Measurements from ENCODE around the gene PDHX. TPM values are rescaled to one million over a fixed set of nuclear protein-coding genes. Genes with fewer than 3 reads are reported as not detected.
A peak's percentile ranks its signal among the peaks of the same experiment; 100 is the strongest.
"Not testable (repeated sequence)": the region's sequence is repeated elsewhere in the genome, so short reads cannot be mapped to it uniquely, and the experiment has no call there.

Gene PDHX
- 17.1 and 18.8 TPM in 2 replicates for total RNA-seq (2014; rRNA removed; shearing (Covaris generic); ENCODE audit: low replicate concordance)

- peak; percentile 88 for DNase-seq (ENCODE audit: low read depth)
- in situ Hi-C loops (cut with HindIII; ENCODE audit: low pct_unique_long_range_greater_than_20kb, low sequenced_read_pairs): no loop called here
These were observed at the start of gene PDHX, which contains the start of gene APIP for GRCh38 chr11:34916015-34916842. PDHX (plus strand) TSS chr11:34916618; CDS start chr11:34916656, 38 bp downstream. APIP (minus strand) TSS chr11:34916379; CDS start chr11:34916284, 95 bp downstream.

- in situ Hi-C loops (cut with HindIII; ENCODE audit: low pct_unique_long_range_greater_than_20kb, low sequenced_read_pairs): no loop called here
- no peak for DNase-seq (ENCODE audit: low read depth)
These were observed 47.0 kb upstream of the PDHX start for GRCh38 chr11:34869425-34869824.

GRCh38 chr11:34870548-34871196 is 45.7 kb upstream of the PDHX start:
- DNase-seq (ENCODE audit: low read depth): no peak
- in situ Hi-C loops (cut with HindIII; ENCODE audit: low pct_unique_long_range_greater_than_20kb, low sequenced_read_pairs): no loop called here

- no peak for DNase-seq (ENCODE audit: low read depth)
- in situ Hi-C loops (cut with HindIII; ENCODE audit: low pct_unique_long_range_greater_than_20kb, low sequenced_read_pairs): no loop called here
These were observed 42.2 kb upstream of the PDHX start for GRCh38 chr11:34874202-34874601.

- in situ Hi-C loops (cut with HindIII; ENCODE audit: low pct_unique_long_range_greater_than_20kb, low sequenced_read_pairs): no loop called here
These were observed 38.9 kb upstream of the PDHX start for GRCh38 chr11:34877375-34877975.

GRCh38 chr11:34881900-34882299 is 34.5 kb upstream of the PDHX start:
- DNase-seq (ENCODE audit: low read depth): no peak
- in situ Hi-C loops (cut with HindIII; ENCODE audit: low pct_unique_long_range_greater_than_20kb, low sequenced_read_pairs): no loop called here

More at GRCh38 chr11:34877375-34877975, 38.9 kb upstream of the PDHX start:
- no peak for DNase-seq (ENCODE audit: low read depth)

GRCh38 chr11:34886609-34887008 is 29.8 kb upstream of the PDHX start:
- DNase-seq (ENCODE audit: low read depth): no peak
- in situ Hi-C loops (cut with HindIII; ENCODE audit: low pct_unique_long_range_greater_than_20kb, low sequenced_read_pairs): no loop called here

- in situ Hi-C loops (cut with HindIII; ENCODE audit: low pct_unique_long_range_greater_than_20kb, low sequenced_read_pairs): no loop called here
- DNase-seq (ENCODE audit: low read depth): no peak
These were observed 29.2 kb upstream of the PDHX start for GRCh38 chr11:34887260-34887659.

GRCh38 chr11:34890089-34890488 is 26.3 kb upstream of the PDHX start:
- in situ Hi-C loops (cut with HindIII; ENCODE audit: low pct_unique_long_range_greater_than_20kb, low sequenced_read_pairs): no loop called here
- no peak for DNase-seq (ENCODE audit: low read depth)

- peak; percentile 14 for DNase-seq (ENCODE audit: low read depth)
- in situ Hi-C loops (cut with HindIII; ENCODE audit: low pct_unique_long_range_greater_than_20kb, low sequenced_read_pairs): no loop called here
These were observed 25.6 kb upstream of the PDHX start for GRCh38 chr11:34890812-34891211.

- in situ Hi-C loops (cut with HindIII; ENCODE audit: low pct_unique_long_range_greater_than_20kb, low sequenced_read_pairs): no loop called here
- no peak for DNase-seq (ENCODE audit: low read depth)
These were observed 24.8 kb upstream of the PDHX start for GRCh38 chr11:34891611-34892010.

- no peak for DNase-seq (ENCODE audit: low read depth)
- in situ Hi-C loops (cut with HindIII; ENCODE audit: low pct_unique_long_range_greater_than_20kb, low sequenced_read_pairs): no loop called here
These were observed 23.0 kb upstream of the PDHX start for GRCh38 chr11:34893416-34893815.

- DNase-seq (ENCODE audit: low read depth): not testable (repeated sequence)
These were observed 20.2 kb upstream of the PDHX start for GRCh38 chr11:34896191-34896590.

GRCh38 chr11:34897171-34897870 is 19.1 kb upstream of the PDHX start:
- DNase-seq (ENCODE audit: low read depth): no peak
- in situ Hi-C loops (cut with HindIII; ENCODE audit: low pct_unique_long_range_greater_than_20kb, low sequenced_read_pairs): no loop called here

More at GRCh38 chr11:34896191-34896590, 20.2 kb upstream of the PDHX start:
- in situ Hi-C loops (cut with HindIII; ENCODE audit: low pct_unique_long_range_greater_than_20kb, low sequenced_read_pairs): not testable (repeated sequence)

- DNase-seq (ENCODE audit: low read depth): no peak
- in situ Hi-C loops (cut with HindIII; ENCODE audit: low pct_unique_long_range_greater_than_20kb, low sequenced_read_pairs): no loop called here
These were observed 17.9 kb upstream of the PDHX start for GRCh38 chr11:34898474-34898873.

- DNase-seq (ENCODE audit: low read depth): peak; percentile 14
- in situ Hi-C loops (cut with HindIII; ENCODE audit: low pct_unique_long_range_greater_than_20kb, low sequenced_read_pairs): no loop called here
These were observed 16.8 kb upstream of the PDHX start for GRCh38 chr11:34899633-34900016.

GRCh38 chr11:34904421-34904955 is 11.9 kb upstream of the PDHX start:
- DNase-seq (ENCODE audit: low read depth): no peak
- in situ Hi-C loops (cut with HindIII; ENCODE audit: low pct_unique_long_range_greater_than_20kb, low sequenced_read_pairs): no loop called here

GRCh38 chr11:34905666-34906065 is 10.8 kb upstream of the PDHX start:
- in situ Hi-C loops (cut with HindIII; ENCODE audit: low pct_unique_long_range_greater_than_20kb, low sequenced_read_pairs): no loop called here
- no peak for DNase-seq (ENCODE audit: low read depth)
